HG02623 (cell line): ENCODE data around the gene NUPR1.
"Not testable (repeated sequence)": the region's sequence is repeated elsewhere in the genome, so short reads cannot be mapped to it uniquely, and the experiment has no call there.

Experiments
- ATAC-seq: cut with Tn5 transposase; IDR thresholded peaks from one replicate; pipeline ENCODE4 v1.9.1; 2021; ENCODE audit warnings: moderate library complexity; ENCODE audit not compliant: unreplicated experiment

NUPR1 gene

GRCh38 chr16:28500476-28501180, 38.1 kb downstream of the NUPR1 start:
- not testable (repeated sequence) for ATAC-seq

GRCh38 chr16:28499854-28500253, 38.9 kb downstream of the NUPR1 start:
- no peak for ATAC-seq

DNA sequence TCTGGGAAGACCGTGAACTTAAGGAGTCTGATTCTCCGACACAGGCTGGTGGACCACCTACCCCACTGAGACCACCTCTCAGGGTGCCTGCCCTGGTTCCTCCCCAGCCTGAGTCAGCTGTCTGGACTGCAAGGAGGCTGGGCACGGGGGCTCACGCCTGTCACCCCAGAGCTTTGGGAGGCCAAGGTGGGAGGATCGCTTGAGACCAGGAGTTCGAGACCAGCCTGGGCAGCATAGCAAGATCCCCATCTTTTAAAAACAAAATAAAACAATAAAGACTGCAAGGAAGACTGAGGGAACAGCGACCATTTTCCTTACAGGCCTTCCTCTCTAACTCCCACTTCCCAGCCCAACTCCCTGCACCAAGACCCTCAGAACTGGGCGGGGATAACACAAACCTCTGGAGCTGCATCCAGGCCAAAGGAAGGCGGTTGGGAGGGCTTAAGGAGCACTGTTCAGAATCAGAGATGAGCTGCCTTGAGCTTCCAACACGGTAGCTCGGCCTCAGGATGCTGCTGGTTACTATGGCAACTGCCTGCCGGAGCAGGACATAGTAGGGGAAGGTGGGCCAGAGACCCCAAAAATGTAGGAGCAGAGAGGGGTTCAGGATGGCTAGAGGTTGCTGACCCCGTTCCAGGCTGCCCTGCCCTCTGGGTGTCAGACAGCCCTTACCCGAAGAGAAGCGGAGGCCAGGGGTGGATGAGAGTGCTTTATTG, 40.0 kb downstream of the NUPR1 start:
- no peak for ATAC-seq

- ATAC-seq: no peak
Observed at GRCh38 chr16:28497861-28498599, 40.7 kb downstream of the NUPR1 start.

- no peak for ATAC-seq
Observed at GRCh38 chr16:28497386-28497785, 41.4 kb downstream of the NUPR1 start.

DNA sequence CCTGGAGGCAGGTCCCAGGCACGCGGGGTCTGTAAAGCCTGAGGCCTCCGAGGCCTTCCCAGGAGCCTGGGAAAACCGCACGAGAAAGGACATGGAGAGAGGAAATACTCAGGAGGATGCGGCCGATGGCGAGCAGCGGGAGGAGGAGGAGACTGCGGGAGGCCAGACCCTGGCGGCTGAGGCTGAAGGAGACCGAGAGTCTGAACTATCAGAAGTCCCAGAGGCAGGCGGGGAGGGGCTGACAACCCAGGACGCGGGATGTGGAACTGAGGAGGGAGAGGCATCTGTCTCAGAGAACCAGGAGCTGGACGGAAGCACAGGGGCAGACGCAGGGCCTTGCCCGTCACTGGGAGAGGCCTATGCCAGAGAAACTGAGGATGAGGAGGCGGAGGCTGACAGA, 41.9 kb downstream of the NUPR1 start:
- ATAC-seq: no peak

DNA sequence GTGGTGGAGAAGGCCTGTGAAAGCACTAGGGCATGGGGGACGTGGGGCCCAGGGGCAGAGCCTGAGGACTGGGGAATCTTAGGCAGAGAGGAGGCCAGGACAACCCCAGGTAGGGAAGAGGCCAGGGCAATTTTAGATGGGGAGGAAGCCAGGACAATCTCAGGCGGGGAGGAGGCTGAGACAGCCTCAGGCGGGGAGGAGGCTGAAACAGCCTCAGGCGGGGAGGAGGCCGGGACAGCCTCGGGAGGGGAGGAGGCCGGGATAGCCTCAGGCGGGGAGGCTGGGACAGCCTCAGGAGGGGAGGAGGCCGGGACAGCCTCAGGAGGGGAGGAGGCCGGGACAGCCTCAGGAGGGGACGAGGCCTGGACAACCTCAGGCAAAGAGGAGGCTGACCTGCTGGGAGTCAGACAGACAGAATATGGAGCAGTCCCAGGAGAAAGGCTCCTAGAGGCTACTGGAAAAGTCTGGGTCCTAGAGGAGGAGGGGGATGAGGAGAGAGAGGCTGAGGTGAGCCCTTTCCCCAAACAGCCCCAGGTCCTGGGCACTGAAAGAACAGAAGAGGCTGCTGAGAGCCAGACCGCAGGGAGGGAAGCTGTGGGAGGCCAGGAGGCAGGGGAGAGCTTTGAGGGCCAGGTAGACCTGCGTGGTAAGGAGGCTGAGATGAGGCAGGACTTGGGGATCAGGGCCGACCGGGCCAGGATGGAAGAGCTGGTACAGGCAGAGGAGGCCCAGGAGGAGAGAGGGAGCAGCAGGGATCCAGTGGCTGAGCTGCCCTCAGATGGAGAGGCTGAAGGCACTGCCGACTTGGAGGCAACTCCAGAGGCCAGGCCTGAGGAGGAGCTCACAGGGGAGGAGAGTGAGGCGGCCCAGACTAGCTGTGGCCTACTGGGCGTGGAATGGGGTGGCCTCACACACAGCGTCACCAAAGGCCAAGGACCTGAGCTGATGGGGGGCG, 42.7 kb downstream of the NUPR1 start:
- ATAC-seq: no peak

DNA sequence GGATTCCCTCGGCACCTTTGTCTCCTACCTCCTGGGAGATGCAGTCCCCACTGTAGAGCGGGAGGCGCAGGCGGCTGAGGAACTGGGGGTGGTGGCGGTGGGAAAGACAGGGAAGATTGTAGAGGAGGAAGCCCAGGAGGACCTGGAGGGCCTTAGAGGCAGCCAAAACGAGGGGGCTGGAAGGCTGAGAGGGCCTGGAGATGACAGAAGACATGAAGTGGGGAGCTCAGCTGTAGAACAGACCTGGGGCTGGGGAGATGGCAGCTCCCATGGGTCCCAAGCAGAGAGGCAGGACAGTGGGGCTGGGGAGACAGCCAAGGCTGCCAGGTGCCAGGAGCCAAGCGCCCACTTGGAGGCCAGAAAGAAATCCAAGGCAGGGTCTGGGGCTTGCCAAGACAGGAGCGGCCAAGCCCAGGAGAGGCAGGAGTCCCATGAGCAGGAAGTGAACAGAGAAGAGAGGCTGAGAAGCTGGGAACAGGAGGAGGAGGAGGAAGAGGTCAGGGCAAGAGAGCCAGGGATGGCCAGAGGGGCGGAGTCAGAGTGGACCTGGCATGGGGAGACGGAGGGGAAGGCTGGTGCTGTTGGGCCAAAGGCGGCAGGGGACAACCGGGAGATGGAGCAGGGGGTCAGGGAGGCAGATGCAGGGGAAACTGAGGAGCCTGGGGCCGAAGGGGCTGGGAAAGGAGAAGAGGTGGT, 43.5 kb downstream of the NUPR1 start:
- ATAC-seq: no peak

DNA sequence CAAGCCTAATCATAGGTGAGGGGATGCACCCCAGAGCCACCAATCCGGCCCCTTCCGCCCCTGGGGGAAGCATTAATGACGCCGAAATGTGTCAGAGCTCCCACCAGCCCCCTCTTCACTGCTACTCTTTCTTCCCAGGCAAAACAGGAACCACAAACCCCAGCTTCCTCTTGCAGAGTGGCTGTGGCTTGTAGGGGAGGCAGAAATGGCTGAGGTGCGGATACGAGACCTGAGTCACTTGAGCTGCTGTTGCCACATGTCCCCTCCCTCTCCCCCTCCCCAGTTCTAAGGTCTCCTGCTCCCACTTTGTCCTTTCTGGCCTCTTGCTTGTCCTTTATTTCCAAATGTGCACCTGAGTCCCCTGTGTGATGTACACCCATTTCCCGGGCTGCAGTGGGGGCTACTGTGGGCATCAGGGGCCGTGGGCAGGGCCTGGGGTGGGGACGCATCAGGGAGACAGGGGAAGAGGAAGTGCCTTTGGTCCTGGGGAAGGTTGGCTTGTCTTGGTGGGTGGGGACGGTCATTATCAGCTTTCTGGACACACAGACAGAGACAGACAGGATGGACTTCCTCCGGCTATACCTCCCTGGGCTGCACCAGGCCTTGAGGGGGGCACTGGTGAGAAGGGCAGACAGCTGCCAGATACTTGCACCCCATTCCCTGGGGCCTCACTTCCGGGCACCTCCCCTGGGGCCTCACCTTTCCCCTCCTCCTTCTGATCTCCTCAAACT, 44.5 kb downstream of the NUPR1 start, which contains the start of gene APOBR:
TSS of gene APOBR (plus strand) at position 523 of the 731 bp plus-strand sequence. CDS start at position 562, 39 bp downstream.
- ATAC-seq: no peak

DNA sequence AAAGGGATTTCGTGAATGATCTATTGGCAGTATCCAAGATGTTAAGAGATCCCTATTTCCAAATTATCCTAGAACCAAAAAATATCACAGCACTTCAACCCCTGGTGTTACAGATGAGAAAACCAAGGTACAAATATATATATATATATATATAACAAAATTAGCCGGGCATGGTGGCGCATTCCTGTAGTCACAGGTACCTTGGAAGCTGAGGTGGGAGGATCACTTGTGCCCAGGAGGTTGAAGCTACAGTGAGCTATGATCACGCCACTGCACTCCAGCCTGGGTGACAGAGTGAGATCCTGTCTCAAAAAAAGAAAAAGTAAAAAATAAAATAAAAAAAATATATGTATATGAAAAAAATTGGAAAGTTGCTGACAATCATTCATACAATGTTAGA, 46.3 kb downstream of the NUPR1 start:
- ATAC-seq: no peak

- peak; percentile 73 for ATAC-seq
Observed at GRCh38 chr16:28491970-28492474, 46.8 kb downstream of the NUPR1 start, which contains the start of gene CLN3. TSS of gene CLN3 (minus strand) at chr16:28492074. CDS start at chr16:28491759, 315 bp downstream.

DNA sequence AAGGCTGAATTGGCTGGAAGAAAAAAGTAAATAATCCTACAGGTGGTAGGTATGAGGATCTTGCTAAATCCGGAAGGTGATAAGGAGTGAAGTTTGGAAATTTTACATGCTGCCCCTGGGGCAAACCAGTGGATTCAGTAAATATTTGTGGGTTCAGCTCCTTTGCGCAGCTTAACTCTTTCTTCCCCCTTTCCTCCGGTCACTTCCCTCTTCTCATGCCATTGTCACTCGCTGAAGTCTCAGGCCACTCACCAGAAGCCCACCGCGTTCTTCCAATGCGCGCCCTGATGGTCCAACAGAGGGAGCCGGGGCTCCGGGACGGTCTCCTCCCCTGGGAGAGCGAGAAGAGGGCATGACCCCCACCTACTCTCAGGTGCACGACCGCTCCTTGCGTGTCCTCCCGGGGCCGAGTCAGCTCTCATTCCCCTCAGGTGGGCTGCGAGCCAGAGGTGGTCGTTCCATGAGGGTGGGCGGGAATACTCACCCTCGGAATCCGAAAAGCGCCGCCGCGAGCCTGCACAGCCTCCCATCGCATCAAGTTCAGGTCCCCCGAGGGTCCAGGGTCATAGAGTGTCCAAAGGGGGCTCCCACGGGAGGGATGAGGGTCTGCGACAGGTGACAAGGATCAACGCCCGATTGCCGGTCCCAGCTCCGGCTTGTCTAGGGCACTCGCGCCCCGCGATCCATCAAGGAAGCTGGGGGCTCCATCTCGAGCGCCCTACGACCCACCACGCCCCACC, 47.4 kb downstream of the NUPR1 start:
- ATAC-seq: peak; percentile 9

- no peak for ATAC-seq
Observed at GRCh38 chr16:28486266-28486665, 52.5 kb downstream of the NUPR1 start.

DNA sequence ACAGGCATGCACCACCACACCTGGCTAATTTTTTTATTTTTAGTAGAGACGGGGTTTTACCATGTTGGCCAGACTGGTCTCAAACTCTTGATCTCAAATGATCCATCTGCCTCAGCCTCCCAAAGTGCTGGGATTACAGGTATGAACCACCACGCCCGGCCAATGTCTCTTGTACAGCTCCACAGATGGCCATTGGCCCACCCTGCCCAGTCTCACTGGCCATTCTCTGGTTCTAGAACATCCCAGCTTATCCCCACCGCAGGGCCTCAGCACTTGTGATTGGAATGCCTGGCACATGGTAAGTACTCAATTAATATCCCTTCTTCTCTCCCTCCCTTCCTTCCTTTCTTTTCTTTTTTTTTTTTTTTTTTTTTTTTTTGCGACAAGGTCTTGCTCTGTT, 55.4 kb downstream of the NUPR1 start:
- ATAC-seq: not testable (repeated sequence)
